CD4-positive, alpha-beta T cell treated with Interleukin-6 at 100 ng/mL for 8 hours (primary cell): ENCODE data around the gene NTN1.

Experiments used
- DNase-seq: peaks from one replicate; pipeline ENCODE4 v3.0.0-alpha.2; 2020; ENCODE audit warnings: mixed read lengths, low spot score

The NTN1 gene

DNA sequence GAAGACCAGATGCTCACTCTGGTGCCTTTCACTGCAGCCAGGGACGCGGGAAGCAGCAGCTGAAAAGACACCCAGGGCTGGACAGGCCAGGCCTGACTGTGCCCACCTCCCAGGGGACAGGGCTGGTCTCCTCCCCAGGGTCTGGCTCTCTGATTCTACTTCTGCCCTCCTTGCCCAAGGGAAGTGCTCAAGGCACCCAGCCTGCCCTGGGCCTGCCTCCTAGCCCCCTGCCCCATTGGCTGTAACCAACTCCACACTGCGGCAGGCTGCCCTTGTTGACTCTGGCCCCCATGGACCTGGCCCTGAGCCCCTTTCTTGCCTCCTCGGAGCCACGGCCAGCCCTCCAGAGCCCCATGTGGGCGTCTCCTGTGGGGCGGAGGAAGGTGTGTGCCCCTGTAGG lies 212.5 kb downstream of the NTN1 start:
- no peak for DNase-seq

DNA sequence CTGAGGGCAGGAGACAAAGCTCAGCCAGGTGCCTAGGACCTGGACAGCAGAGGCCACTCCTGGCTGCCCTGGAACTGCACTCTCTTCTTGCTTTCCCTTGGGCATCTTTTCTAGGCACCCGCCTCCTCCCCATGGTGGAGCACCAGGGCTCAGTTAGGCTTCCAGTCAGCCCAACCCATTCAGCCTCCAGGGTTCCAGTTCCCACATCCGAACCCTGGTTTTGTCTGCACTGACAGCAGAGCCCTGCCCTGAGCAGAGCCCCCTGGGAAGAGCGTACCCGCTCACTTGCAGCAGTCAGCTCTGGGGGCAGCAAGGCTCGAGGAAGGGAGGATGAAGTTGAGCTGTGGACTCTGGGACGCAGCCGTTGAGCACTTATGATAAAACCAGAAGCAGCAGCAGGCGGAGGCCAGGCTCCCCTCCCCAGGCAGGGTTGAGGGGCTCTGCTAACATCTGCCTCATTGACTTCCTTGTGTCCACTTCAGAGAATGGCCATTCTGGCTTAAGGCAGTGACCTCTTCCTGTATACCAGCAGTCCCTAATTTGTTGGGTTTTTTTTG lies 213.2 kb downstream of the NTN1 start:
- DNase-seq = no peak

DNA sequence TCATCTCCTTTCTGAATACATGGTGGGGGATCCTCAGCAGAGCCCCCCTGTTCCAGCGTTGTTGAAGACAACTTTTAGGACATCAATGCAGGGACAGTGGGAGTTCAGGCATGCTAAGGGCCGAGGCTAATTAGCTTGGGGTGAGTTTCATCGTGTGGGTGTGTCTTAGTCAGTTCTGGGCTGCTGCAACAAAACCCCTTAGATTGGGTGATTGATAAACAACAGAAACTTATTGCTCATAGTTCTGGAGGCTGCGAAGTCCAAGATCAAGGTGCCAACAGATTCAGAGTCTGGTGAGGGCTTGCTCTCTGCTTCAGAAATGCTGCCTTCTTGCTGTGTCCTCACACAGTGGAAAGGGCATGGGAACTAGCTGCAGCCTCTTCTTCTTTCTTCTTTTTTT lies 214.0 kb downstream of the NTN1 start:
- no peak for DNase-seq

DNA sequence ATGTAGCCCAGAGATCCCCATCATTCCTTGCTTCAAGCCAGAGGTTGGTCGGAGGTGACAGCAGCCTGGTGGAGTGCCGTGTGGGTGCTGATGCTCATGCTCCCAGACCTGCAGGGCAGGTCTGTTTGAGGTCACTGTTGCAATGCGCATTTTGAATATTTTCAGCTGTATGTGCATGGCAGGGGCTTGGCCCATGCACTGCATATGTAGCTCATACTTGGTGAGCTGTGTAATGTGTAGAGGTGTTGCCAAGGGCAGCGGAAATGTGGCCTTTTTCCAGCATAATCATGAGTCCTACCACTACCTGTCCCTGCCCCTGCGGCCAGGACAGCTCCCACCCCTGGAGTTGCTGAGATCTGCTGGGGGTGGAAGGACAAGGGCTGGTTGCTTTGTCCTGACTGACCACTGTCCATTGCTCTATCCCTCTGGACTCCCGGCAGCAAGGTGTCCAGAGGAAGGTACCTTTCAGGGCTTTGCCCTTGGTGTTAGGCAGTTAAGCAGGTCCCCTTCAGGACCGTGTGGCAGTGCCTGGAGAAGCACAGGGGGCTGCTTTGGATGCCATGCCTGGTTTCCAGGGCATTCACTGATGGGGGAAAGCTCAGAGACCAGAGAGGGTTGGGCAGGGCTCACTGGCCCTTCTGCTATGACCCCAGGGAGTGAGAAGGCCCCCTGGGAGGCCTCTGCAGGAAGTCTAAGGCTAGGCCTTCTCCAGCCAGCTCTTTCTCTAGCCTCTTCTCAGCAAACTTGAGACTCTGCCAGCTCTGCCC lies 215.2 kb downstream of the NTN1 start:
- no peak for DNase-seq

DNA sequence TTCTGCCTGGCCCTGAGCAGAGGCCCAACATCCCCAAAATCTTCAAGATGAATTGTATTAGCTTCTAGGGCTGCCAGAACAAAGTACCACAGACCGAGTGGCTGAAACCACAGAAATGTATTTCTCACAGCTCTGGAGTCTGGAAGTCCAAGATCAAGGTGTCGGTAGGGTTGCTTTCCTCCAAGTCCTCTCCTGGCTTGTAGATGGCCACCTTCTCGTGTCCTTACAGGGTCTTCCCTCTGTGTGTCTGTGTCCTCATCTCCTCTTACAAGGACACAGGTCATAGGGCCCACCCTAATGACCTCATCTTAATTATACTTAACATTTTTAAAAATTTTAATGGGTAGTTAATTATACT lies 215.7 kb downstream of the NTN1 start:
- DNase-seq = no peak

DNA sequence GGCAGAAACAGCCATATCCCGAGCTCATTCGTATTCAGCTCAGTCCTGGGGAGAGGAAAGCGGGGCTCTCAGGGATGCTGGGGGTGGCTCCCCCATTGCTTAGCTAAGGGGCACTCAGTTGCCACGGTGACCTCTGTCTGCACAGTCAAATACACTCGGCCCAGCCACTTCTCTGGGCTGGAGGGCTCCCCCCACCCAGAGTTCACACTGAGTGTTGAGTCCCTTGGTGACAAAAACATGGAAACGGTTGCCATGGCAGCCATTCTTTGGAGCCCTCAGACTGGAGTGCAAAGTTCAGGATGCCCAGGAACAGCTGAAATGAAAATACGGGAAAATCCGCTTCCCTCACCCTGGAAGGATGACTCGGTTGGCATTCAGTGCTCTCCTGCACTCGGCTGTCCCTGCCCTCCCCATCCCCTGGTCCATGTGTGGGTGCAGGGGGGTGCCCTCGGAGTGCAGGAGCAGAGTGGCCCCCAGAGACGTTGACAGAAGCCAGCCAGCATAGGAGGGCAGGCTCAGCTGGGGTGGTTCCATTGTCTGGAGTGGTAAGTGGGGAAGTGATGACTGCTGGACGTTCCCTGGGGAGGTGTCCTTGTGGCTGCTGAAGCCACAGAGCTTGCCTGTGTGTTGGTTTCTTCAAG lies 216.5 kb downstream of the NTN1 start:
- no peak for DNase-seq

DNA sequence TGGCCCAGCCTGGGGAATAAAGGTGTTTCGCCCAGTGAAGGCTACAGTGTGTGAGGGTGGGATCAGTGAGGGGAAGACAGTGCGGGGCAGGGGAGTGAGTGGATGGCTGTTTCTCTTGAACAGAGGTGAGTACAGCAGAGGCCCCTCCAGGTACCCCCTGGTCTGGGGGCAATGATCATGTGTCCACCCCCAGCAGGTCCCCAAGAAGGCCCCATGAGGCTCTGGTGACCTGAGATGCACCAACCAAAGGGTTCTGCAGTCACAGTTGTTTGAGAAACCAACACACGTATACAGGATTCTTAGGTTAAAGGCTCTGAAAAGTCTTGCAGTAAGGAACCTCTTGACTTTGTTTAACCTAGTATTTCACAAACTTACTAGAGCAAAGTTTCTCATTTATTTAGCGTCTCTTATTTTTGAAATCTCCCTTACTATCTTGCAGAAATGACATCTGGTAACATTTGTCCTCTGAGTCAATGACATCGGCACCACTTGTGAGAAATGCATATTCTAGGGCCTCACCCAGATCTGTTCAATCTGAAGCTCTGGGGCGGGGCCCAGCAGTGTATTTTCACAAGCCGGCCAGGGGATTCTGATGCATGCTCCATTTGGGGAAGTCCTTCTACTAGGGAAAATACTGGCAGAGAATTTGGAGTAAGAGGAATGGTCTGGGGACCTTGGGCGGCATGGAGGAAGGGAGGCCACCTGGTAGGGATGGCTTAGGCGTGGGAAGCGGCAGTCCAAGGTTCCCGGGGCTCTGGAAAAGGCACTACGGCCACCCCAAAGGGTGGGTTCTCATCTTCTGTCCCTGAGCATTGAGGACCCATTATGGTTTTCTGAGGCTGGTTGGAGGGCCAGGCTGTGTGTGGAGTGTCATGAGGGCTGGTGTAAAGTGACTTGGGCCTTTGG lies 217.3 kb downstream of the NTN1 start:
- DNase-seq = no peak

DNA sequence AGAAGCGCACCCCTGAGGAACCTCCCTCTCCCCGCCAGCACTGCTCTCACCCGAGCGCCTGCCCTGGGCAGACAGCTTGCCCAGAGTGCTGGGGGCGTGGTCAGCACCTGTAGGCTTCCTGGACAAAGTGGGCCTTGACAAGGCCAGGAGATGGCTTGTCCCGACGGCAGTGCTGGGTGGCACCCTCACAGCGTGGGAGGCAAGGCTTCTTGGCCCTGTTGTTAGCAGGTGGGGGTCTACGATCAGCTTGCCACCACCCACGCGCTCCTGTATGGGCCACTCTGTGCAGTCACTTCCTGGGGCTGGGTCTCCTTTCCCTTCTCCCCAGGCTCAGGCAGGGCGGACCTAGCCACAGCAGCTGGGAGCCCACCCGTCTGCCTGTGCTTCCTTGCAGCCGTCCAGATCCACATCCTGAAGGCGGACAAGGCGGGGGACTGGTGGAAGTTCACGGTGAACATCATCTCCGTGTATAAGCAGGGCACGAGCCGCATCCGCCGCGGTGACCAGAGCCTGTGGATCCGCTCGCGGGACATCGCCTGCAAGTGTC lies 218.0 kb downstream of the NTN1 start:
- no peak for DNase-seq

DNA sequence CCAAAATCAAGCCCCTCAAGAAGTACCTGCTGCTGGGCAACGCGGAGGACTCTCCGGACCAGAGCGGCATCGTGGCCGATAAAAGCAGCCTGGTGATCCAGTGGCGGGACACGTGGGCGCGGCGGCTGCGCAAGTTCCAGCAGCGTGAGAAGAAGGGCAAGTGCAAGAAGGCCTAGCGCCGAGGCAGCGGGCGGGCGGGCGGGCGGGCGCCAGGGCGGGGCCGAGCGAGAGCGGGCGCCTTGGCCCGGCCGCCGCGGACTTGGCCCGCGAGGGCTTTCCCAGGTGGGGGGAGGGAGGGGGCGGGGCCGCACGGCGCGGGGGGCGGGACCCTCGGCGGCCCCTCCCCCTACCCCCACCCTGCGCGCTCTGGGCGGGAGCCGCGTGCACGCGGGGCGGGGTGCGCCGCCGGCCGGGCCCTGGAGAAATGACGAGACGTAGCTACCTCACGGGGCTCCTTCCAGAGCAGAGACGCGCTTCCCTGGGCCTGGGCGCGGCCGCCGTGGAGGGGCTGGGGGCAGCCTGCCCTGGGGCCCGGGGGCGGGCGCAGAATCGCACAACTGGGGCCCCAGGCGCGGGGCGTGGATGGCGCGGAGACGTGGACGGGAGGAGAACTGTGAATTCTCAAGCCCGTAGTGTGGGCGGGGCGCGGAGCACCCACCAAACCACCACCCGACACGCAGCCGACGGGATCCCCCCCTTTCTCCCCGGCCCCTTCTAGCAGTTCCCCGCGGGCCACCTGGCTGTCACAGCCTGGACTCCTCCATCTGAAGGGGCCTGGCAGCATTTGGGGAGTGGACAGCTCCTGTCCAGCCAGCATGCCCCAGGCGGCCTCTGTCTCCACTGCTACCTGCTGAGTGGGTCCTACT lies 218.7 kb downstream of the NTN1 start:
- peak; percentile 71 for DNase-seq

DNA sequence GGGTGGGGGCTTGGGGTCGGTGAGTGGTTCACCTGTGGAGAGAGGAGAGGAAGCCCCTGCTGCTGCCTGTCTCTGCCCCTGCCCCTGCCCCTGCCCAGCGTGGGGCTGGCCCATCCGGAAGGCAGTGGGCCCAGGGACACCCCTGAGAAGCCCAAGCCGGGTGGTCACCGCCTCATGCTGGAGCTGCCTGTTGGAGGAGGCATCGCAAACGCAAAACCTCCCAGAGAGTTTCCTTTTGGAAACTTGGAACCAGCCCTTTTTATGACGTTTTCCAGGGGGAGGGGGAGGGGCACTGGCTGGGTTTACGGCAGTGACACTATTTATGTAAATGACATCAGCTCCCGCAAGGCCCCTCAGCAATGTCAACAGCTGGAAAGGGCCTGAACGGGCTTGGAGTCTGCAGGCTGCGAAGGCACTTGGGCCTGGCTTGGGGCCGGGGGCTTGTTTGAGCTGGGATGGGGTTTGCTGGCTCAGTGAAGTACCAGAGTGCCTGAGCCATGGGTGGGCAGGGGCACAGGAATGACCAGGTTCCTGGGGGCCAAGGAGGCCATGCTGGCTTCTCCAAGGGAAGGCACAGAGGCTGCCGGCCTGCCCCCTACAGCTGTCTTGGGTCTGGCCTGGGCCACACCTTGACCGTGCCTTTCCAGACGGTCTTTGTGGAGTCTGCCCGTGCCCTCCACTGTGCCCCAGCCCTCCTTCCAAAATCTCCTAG lies 219.5 kb downstream of the NTN1 start:
- no peak for DNase-seq

DNA sequence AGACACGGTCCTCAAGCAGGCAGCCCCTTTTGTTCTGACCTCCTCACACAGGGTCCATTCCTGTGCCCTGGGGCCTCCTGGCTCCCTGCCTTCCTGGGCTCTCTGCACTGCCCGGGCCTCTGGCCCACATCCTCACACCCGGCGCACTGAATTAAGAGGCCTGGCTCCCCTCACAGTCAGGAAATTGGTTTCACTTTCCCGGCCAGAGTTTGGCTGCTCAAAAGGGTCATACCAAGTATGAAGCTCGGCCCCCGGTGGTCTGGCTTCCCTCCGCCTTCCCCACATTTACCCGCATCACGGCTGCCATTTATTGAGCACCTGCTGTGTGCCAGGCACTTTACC lies 220.0 kb downstream of the NTN1 start:
- DNase-seq = no peak

DNA sequence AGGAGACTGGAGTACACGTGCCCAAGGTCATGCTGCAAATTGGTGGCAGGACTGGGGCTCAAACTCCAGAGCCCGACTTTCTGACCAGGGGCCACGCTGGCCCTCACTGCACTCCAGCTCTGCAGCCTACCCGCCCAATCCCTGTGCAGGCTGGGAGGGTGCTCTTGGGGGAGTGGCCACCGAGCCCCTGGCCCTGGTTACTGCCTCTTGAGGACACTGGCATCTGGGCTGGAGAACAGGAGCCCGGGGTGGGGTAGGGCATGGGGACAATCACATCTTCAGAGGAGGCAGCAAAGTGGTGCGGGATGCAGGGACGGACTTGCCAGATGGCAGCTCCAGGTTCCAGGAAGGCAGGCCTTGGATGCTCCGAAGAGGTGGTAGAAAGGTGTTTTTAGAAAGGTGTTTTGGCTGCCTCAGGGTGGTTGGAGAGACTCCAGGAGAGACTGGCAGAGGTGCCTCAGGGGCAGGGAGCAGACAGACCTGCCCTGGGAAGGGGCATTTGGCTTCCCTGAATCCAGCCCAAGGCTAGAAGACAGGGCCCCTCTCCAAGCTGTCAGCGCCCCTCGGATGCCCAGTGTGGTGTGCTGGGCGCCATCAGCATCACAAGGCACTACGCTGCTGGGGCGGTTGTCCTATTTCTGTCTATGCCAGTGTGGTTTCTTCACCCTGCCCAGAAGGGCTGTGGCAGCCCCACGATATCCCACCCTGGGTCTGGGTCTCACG lies 220.6 kb downstream of the NTN1 start:
- DNase-seq = no peak

DNA sequence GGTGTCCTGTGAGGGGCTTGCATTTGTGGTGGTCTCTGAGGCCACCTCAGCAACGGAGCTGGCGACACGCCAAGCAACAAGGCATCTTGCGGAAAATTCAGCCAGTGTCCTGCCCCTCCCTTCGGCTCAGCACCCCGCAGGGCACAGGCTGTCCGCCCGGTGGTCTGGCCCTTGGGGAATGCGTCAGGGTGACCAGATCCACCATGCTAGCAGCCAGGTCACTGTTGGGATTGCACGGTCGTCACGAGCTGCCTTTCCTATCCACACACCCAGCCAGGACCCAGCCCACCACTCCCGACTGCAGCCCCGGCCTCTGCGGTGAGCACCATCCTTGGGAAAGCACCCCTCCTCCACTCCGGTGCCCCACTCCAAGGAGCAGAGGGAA lies 221.2 kb downstream of the NTN1 start:
- no peak for DNase-seq

DNA sequence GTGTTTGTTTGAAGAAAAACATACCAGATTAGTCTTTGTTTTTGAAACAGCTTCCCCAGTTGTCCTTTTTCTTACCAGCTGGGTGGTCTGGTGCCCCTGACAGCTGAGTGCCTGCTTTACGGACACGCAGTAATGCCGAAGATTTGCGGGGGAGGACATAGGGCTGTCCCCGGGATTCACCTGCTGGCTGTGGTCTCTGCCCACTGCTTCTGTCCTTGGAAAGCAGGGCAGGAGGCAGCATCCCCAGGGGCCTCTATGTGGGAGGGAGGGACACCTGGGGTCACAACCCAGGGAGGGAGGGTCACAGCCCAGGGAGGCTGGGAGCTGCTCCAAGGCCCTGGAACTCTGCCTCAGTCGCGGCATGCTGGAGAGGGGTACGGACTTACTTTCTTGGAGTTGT lies 221.7 kb downstream of the NTN1 start:
- DNase-seq = no peak

DNA sequence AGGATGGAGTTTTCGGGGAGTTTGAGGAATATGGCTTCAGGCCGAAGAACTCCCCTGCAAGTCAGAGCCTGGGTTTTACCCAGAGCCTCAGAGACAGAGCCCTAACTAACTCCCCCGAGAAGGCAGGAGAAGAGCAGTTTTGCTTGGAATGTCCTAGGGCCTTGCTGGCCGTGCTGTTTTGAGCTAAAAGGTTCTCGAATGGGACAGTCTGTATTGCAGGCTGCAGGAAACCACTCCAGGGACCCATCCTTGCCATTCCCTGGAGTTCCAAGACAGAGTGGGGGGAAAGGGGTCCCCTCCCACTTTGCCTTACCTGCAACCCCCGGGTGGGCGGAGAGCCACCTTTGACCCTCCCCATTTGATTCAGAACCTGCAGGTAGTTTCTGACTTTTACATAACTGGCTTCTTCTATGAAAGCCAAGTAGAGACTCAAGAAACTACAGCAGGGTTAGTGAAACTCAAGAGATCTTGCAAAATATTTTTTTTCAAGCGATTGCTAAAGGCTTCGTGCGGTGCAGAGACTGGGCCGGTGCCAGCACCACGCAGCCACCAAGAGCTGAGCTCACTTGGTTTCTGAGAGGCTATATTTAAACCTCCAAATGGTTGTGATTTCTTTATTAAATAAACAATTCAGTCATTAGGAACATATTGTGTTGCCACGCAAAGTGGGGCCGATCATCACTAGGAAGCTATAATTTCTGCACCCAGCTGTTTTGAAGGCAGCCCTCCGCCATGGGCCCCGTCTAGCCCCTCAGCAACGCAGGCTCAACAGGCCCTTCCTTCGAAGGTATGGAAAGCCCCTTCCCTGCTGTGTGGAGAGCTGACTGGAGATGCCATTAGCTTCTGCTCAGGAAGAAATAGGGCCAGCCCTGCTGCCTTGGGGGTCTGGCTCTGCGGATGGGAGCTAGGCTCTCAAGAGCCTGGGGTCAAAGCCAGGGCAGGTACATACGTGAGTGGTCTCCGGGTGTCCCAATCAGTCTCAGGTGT lies 223.0 kb downstream of the NTN1 start:
- no peak for DNase-seq

DNA sequence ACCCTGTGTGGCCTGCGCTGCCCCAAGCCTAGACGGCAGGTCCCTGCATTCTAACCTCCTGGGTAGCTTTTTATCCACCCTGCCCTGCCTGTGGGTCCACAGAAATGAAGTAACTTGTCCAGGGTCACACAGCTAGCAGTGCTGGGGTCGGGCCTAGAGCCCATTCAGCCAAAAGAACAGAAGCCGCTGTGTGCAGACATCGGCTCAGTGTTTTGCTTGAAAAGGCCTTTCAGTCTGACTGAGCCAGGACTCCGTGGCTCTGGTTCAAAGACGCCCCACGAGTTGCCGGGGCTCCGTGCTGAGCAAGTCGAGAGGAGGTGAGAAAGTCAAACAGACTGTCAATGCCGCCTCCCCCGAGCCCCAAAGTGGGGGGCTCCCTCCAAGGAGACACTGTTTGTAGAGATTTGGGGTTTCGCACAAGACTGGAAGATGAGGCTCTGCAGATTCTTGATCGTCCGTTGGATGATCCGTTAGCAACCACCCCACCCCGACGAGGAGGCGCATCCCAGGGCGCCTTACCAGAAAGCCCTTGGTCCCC lies 226.2 kb downstream of the NTN1 start:
- DNase-seq = no peak

DNA sequence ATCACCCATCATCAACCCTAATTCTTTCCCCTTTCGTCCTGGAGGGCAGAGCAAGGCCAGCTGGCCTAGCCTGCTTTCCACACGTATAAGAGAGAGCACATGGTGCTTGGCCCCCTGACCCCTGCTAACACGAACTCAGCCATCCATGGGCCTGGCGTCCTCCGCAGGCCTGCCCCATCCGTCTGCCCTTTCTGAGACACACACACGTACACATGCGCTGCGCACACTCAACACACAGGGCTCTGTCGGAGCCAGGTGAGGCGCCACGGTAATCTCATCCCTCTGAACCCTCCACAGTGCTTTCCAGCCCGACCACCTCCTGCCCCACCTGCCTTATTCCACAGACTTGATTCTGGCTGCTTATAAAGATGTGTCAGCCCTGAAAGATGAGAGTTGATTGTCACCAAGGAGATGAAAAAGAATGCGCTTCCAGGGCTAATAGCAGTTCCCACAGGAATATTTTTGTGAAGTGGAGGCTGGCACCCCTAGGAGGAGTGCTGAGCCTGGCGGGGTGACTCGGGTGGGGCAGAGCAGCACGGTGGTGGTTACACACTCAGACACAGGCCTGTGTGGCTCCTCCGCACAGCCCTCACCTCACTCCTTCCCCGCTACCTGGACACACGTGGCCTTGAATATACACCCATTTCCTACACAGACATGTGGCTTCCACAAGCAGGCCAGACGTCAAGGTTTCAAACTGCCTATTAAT lies 228.1 kb downstream of the NTN1 start:
- no peak for DNase-seq

DNA sequence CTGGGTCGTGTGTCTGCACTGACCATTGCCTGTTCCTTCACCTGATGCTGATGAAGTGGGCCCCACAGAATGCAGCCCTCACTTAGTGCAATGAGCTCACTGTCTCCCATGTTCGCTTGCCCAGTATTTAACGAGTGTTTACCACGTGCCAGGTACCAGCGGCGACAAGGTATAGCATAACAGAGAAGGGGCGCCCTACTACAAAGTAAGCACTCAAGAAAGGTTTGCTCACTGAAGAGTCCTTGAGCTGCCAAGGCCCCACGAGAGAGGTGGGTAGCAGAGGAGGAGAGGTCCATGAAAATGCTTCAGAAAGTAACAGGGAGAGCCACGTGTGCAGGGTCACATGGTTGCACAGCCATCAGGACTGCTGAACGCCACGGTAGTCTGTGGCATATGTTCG lies 230.0 kb downstream of the NTN1 start:
- no peak for DNase-seq
